GM20431 (cell line): ENCODE measurements around the gene ARL3.
"Not testable (repeated sequence)": the region's sequence is repeated elsewhere in the genome, so short reads cannot be mapped to it uniquely, and the experiment has no call there.

Experiments used
- in situ Hi-C: fragments of 300-500 bp; cut with MseI, MboI; formaldehyde crosslinking; loops from one replicate; pipeline ENCODE4 v1.15.0; 2020; ENCODE audit warnings: low sequenced_read_pairs; ENCODE audit not compliant: unreplicated experiment

The ARL3 gene

DNA sequence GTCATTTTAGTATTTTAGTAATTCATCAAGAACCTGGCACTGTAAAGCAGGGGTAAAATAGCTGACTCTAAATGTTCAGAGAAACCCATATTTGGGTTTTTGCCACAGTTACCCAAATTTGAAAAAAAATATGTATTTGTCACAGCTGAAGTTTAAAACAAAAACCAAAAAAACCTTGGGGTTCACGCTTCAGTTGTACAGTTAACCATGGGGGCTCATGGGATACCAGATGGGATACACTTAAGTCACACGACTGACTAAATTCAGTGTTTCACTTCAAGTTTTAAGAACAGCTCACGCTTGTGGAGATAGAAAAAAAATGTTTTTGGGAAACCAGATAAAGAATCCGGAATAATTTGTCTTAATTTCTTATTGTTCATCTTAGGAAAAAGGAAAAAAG lies 2.1 kb downstream of the ARL3 start:
- in situ Hi-C loops: no loop called here

DNA sequence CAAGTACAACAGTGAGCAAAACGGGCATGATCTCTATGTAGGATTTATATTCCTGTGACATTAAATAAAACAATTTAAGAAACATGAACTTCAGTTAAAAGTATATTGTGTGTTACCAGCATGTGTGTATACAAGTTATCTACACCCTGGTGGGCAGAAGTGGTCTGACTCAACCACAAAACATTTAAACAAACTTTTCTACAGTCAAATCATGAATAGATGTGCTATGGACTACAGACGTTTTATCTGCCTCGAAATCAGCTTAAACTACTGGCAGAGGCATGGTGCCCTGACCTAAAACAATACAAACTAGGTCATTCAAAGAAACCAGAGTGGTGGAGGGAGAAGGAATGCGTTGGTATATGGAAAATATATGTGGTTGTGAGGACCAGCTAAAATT lies 3.6 kb downstream of the ARL3 start:
- in situ Hi-C loops: no loop called here

DNA sequence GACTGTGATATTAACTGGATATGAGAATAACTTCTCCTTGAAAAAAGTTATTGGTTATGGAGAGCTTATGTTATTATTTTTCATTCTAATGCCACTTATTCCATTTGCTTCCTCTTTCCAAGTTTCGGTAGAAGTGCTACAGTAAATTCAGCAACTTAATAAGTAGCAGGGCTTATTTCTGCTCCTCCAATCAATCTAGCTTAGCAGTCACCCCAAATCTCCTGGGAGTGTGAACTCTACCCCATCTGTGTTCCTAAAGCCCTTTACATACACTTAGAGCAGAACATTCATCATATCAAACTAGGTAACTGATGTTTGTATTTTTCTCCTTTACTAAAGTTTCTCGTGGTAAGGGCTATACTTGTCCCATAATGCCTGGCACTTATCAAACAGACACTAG lies 8.7 kb downstream of the ARL3 start:
- in situ Hi-C loops: no loop called here

DNA sequence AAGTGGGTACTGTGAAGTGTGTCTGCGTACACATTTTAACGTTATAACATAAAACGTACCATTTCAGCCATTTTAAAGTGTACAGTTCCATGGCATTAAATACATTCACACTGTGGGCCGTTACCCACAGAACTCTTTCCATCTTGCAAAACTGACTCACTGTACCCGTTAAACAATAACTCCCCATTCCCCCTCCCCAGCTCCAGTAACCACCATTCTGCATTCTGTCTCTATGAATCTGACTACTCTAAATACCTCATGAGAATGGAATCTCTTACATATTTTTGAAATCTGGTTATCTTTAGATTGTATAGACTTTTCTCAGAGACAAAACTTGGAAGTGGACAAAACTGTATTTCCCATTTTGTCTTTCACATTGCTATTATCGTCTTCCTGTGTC lies 9.3 kb downstream of the ARL3 start:
- in situ Hi-C loops: no loop called here

DNA sequence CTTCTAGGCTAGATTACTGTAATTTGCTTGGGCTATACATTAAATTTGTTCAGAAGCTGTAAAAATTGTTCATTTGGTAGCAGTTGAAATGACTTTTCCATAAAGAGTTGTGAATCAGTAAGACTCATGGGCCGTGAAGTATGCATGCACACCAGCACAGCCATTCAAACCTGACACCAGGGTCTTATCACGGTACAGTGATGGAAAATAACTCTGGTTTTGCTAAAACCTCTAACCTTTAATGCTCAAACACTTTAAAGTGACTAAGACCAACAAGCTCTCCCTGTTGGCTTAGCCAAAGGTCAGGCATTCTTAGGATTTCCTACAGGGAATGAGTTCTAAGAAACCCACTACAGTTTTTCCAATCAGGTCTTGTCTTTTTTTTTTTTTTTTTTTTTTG lies 11.5 kb downstream of the ARL3 start:
- in situ Hi-C loops: no loop called here

DNA sequence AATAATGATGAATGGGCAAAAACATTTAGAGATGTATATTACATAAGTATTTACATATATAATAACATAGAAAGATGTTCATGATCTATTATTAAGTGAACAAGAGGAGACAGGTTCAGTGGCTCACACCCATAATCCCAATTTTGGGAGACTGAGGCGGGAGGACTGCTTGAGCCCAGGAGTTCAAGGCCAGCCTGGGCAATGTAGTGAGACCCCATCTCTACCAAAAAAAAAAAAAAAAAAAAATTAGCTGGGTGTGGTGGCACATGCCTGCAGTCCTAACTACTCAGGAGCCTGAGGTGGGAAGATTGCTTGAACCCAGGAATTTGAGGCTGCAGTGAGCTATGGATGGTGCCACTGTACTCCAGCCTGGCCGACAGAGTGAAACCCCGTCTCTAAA lies 12.4 kb downstream of the ARL3 start:
- in situ Hi-C loops: no loop called here

DNA sequence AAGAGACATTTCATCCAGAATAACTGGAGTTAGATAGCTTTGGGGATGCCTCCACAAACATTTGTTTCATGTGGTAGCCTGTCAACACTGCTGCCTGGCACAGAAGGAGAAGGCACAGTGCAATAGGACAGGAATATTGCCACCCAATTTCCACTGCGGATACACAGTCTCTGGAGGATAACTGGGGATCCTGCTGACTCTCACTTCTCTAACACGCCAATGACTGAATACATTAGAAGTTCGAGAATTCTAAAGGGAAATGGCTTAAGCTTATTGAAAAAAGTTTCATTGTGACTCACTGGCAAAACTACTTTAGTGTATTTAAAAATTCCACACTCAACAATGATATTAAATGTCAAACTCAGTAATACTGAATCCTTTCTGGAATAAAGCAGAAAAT lies 12.9 kb downstream of the ARL3 start:
- in situ Hi-C loops: no loop called here

DNA sequence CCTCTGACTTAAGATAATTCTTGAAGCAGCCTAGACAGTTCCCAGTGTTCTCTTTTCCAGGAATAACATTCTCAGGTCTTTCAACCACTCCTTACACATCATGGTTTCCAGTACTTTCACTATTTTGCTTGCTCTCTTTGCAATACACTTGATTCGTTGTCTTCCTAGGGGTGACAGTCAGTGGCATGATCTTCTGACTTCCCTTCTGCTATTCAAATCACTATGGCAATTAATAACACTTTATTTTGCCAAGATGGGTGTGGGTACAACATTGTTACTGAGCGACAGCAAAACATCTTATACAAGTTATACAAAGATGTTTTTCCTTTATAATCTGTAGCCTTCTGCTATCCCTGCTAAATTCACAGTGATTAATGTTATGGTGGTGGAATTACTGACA lies 15.3 kb downstream of the ARL3 start:
- in situ Hi-C loops: no loop called here

DNA sequence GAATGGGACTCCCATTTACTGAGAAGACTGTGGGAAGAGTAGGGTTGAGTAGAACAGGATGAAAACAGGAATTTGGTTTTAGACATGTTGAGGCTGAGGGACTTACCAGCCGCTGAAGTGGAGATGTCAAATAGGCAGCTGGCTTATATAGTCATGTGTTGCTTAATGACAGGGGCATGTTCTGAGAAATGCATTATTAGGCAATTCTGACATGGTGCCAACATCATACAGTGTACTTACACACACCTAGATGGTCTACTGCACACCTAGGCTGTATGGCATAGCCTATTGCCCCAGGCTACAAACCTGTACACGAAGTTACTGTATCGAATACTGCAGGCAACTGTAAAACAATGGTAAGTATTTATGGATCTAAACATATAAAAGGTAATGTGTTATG lies 17.5 kb downstream of the ARL3 start:
- in situ Hi-C loops: no loop called here

DNA sequence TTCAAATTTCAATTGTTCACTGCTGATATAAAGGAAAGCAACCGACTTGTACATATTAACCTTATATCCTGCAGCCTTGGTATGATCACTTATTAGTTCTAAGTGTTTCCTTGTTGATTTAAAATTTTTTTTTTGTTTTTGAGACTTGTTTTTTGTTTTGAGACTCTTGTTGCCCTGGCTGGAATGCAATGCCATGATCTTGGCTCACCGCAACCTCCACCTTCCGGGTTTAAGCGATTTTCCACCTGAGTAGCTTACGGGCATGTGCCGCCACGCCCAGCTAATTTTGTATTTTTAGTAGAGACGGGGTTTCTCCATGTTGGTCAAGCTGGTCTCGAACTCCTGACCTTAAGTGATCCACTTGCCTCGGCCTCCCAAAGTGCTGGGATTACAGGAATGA lies 18.8 kb downstream of the ARL3 start:
- in situ Hi-C loops: not testable (repeated sequence)

DNA sequence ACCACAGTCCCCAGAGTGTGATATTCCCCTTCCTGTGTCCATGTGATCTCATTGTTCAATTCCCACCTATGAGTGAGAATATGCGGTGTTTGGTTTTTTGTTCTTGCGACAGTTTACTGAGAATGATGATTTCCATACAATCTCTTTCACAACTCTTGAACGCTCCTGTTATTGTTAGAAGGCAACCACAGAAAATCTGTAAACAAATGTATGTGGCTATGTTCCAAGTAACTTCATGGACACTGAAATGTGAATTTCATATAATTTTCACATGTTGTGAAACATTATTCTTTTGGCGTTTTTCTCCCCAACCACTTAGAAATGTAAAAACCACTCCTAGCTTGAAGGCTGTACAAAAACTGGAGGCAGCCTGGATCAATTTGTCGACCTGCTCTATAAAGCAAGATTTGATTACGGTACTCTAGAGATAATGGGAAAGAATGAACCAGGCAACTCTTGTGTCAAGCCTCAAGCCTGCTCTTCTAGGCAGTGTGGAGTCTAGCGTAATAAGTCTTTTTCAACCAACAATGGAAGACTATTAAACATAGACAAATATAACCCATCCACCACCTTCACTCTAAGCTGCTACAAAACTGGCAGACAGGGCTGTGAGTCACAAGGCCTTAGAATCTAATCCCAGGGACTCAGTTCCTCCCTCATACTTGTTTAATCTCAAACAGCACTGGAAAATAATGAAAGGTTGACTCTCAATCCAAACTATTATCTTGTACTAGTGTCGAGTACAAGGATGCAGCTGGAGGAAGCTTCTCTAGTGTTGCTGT lies 22.7 kb downstream of the ARL3 start:
- in situ Hi-C loops: no loop called here

DNA sequence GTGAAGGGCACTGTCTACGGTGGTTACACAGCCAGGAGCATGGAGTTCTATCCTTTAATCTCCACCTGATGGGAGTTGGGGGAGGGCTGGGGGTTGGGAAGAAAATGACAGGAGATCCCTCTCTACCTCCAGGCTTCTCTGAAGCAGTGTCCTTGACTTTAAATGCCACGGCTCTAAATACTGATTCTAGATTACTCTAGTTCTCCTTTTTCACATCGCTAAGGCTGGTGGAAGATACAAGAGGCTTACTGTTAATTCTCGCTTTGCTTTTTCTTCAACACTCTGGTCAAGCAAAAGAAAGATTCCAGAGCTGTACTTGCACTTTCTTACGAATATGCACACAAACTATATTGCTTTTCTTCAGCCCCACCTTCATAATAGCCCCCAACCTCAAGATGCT lies 30.5 kb downstream of the ARL3 start:
- in situ Hi-C loops: no loop called here

DNA sequence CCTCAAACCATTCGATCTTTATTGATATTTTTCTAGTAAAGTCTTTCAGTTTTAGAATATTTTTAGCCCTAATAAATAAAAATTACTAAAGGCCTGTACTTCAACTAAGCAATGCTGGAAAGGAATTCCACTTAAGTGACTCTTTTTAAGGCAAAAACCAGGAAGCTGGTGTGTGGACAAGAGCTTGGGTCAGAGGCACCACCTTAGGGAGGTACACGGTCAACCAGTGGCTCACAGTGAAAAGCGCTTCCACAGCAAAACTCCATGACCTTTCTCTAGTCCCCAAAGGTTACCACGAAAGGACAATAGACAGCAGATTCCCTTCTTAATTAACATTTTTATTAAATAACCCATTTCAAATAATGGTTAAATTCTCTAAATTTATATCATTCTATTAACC lies 31.2 kb downstream of the ARL3 start:
- in situ Hi-C loops: no loop called here

DNA sequence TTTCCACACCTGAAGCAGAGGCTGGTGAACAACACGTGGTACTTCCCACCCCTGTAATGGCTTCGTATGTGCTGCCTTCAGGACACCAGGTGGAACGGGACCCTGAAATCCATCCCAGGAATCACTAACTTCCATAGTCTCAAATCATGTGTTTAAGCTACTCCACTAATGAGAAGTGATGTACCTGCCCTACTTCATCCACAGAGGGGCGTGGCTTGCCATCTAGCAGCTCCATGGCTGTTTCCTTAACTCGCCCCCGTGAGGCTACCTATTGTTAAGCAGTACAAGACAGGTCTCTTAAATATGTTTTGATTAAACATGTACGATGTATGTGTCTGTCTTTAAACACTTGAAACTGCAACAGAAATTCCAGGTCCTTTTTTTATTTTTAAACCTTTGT lies 31.8 kb downstream of the ARL3 start:
- in situ Hi-C loops: no loop called here

DNA sequence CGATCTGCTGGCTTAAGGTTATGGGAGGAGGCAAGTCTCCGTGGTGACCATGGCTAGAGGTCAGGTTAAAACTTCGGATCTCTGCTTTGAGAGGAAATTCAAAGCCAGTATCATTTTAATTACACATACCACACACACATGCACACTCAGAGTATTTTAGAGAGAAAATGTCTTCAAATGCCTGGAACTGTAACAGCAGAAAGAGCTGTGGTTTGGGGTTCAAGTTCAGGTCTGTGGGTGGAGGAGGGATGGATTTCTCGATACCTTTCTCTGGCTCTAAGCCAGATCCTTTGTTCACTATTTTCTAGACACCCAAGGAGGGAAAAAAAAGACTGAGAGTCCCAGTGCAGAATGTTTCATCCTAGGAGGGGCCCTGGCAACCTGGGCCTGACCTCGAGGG lies 32.5 kb downstream of the ARL3 start:
- in situ Hi-C loops: no loop called here

DNA sequence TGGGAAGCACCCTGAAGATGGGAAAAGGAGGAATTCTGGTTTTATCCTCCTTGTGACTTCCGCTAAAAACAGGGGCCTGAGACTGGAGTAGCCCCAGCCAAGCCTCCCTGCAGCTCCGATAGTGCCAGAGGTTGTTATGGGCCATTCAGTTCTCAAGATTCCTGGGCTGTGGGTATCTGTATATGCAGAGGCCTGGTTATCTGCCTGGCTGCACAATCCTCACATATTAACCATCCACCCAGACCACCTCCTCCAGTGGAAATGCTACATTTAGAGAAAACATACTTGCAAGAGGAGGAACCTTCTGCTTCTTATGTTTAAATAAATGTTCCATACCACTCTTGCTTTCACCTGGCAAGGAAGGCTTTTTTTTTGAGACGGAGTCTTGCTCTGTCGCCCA lies 34.6 kb downstream of the ARL3 start:
- in situ Hi-C loops: no loop called here

DNA sequence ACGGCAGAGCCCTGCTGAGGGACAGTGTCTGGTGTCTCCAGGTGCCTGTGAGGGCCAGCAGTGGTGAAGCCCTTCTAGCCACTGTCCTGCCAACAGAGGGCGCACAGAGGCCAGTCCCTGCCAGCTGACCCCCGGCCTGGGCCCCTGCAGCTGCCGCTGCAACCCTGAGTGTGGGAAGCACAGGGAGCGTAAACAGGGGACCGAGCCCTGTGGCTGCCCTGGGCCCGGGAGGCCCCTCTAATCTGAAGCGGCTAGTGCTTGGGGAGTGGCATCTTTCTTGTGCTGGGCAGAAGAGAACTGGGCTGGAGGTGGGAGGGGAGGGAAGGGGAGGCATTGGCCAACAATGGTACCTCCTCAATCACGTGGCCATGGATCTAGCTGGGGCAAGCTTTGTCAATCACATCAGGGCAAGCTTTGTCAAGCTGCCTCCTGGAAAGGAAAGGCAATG lies 35.3 kb downstream of the ARL3 start:
- in situ Hi-C loops: no loop called here

DNA sequence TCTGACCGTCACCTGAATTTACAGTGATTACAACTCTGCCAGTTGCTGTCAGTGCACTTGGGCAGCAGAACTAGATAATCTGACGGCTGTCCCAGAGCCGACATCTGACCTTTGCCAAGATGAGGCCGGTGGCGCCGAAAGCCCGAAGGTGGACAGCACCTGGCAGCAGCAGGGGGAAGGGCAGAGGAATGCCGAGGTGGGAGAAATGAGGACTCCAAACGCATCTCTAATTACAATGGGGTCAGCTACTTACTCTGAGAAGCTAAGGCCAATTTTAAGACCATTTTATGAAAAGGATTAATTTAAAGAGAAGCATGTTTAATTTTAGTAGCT lies 36.2 kb downstream of the ARL3 start:
- in situ Hi-C loops: no loop called here

DNA sequence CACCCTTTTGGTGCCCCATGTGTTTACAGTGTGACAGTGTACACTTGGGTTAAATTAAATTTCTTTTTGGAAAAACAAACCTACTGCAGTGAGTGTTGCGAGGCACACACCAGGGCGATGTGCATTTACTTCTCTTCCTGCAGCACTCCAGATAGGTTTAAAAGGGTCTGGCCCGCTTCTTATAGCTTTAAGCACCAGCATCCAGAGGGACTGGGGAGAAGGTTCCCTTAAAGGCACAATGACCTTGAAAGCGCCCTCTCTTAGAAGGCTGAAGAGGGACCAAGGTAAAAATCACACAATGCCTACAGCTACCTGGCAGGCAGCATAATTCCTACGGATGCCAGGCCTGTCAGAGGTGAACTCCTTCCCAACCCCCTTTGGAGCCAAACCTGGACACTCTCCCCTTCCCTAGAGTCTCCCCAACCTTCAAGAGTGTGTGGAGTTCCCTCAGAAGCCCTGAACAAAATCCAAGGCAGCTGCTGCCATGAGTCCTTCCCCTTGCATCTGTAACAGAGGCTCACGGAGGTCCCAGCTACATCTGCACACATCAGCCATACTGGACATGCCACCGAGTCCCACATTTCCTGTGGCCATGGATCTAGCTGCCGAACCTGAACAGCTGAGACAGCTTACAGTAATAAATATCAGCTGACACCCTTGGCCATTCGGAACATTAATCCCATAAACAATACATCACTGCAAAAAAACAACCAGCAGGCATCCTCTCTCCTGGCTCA lies 36.7 kb downstream of the ARL3 start:
- in situ Hi-C loops: no loop called here

DNA sequence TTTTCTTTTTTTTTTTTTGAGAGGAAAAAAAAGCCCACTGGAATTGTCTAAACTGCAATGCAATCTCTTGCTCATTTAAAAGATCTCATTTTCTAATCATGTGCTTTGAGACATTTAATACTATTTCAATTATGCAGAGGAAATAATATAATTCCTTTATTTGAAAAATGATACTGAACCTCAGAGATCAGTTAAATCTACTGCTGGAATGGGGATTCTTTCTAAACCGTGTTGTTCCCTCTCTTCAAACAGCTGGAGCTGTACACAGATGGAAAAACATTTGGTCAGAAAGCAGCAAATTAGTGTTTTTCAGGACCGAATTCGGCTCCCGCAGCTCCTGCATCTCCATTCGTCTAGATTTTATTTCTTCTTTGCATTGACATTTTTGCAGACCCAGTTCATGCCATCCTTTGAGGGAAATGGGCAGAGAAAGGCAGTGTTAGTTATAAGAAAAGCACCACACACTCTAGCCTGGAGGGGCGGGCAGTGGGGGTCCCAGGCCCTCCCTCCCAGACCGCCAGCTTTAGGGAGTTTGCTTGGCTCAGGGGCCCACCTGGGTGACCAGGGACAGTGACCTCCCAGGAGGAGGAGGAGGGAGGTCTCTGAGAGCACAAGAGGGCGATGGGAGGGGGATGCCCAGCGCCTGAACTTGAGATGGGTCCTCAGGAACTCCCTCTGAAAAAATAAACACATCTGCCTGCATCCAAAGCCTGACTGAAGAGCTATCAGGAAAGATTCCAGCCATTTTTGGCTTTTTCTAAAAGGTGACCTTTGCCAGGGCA lies 37.5 kb downstream of the ARL3 start:
- in situ Hi-C loops: no loop called here
